Measurements from ENCODE around the gene TNPO3.
A peak's percentile ranks its signal among the peaks of the same experiment; 100 is the strongest.

Gene TNPO3

DNA sequence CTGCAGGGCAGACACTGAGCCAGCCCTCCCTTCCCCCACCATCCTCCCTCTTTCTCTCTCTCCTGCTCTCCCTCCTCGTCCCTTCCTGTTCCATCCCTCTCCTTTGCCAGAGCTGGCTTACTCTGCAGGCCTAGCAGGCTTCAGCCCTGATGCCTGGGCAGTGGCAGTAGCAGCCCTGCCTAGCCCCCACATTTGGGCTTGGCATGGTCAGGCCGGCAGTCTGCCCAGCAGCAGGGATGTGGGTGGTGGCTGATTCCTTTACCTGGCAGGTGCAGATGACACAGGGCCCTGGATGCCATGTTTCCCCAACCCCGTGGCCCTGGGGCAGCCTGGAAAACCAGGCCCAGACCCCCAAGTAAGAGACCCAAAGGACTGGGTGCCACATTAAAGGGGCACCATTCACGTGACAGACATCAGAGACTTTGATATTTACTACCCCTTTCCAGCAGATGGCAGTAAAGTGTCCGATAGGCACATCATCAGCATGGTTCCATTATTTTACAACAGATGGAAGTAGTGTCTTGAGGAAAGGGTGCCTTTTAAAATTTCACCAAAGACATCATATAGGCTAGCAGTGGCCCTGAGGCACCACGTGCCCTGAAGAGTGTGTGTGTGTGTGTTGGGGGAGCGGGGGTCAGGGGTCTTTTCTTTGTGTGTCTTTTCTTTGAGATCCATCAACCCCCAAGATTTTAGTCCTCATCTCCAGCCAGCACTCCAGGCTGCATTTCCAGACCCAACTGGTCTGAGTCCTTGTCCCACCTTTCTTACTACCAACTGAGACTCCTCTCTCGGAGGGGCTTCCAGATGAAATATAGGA, 150.3 kb downstream of the TNPO3 start:
- DNase-seq, result peak; percentile 59
